Gastroesophageal sphincter (tissue), 3 donors: Measurements from ENCODE around the gene NEK4.

ENCODE experiments used
- EP300 ChIP-seq: sonication (generic); formaldehyde crosslinking; IDR thresholded peaks from one replicate; pipeline ENCODE4 v1.6.1; 2017; ENCODE audit warnings: antibody characterized with exemption, mild to moderate bottlenecking
- TF ChIP-seq, protein P1 (sequence below), 4 experiments: fragments of 200-600 bp in 2 of 4; fragments of 450-650 bp in 2 of 4; sonication (generic) in 1 of 4; IDR thresholded peaks; one replicate each; pipeline ENCODE4 v1.5.1; 2017 to 2019; ENCODE audit warnings: antibody characterized with exemption in 4 of 4, mild to moderate bottlenecking in 2 of 4, moderate library complexity in 2 of 4

DNA sequence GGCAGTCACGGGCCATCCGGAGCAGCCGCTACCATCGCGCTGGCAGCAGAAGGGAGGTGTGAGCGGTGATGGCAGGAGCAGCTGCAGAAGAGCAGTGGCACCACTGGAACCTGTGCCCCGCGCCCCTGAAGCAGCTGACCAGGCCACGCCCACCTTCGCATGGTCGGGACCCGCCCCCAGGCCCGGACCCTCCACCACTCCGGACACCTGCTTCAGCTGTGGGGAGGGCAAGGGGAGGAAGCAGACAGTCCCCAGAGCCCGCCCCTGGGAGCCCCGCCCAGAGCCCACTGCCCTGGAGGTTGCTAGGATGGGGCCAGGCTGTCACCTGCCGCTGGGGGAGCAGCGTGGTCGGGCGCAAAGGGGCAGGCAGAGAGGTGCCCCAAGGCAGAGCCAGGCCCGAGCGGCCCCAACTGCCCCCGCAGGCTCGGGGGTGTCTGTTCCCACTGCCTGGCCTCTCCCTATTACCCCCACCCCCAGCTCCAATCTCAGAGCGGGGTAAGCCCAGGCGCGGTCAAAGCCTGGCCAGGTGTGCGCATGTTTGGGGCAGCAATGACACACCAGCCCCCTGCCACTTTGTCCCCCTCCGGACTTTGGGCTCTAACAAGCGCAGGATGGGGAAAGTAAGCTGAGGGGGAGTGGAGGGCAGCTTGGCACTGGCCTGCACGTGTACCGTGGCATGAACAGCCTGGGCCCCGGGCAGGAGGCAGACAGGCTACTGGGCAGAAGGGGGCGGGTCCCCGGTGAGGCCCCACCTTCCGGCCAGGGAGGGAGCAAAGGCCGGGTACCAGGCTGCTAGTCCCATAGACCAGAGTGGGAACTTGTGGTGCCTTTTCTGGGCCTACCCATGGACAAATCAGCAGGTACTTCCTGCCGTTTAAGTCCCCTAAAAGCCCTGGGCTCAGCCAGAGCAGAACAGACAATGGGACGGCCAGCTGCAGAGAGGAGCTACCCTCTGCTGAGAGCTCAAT, 56.1 kb downstream of the NEK4 start:
- TF ChIP-seq, protein P1, sequence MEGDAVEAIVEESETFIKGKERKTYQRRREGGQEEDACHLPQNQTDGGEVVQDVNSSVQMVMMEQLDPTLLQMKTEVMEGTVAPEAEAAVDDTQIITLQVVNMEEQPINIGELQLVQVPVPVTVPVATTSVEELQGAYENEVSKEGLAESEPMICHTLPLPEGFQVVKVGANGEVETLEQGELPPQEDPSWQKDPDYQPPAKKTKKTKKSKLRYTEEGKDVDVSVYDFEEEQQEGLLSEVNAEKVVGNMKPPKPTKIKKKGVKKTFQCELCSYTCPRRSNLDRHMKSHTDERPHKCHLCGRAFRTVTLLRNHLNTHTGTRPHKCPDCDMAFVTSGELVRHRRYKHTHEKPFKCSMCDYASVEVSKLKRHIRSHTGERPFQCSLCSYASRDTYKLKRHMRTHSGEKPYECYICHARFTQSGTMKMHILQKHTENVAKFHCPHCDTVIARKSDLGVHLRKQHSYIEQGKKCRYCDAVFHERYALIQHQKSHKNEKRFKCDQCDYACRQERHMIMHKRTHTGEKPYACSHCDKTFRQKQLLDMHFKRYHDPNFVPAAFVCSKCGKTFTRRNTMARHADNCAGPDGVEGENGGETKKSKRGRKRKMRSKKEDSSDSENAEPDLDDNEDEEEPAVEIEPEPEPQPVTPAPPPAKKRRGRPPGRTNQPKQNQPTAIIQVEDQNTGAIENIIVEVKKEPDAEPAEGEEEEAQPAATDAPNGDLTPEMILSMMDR (IDR thresholded peaks at IDR 0.05), result no peak
- no peak for TF ChIP-seq EP300
